Coronary artery (tissue), 2 donors: Measurements from ENCODE around the gene CPD.
"Not testable (repeated sequence)": the region's sequence is repeated elsewhere in the genome, so short reads cannot be mapped to it uniquely, and the experiment has no call there.

Source experiments
- DNase-seq: peaks from one replicate; pipeline ENCODE4 v3.0.0-alpha.2; 2017; ENCODE audit warnings: low spot score
- H3K27ac ChIP-seq, 2 donors: fragments of 200-600 bp; sonication (generic); one replicate each; pipeline ENCODE4 v1.5.1; 2016 to 2019
- H3K4me3 ChIP-seq: fragments of 200-600 bp; sonication (generic); 2 replicates; pipeline ENCODE4 v1.5.1; 2016; ENCODE audit warnings: mild to moderate bottlenecking, moderate library complexity
- TF ChIP-seq, protein P1 (sequence below): fragments of 200-600 bp; sonication (generic); IDR thresholded peaks from one replicate; pipeline ENCODE4 v1.5.1; 2019; ENCODE audit warnings: antibody characterized with exemption

CPD gene

DNA sequence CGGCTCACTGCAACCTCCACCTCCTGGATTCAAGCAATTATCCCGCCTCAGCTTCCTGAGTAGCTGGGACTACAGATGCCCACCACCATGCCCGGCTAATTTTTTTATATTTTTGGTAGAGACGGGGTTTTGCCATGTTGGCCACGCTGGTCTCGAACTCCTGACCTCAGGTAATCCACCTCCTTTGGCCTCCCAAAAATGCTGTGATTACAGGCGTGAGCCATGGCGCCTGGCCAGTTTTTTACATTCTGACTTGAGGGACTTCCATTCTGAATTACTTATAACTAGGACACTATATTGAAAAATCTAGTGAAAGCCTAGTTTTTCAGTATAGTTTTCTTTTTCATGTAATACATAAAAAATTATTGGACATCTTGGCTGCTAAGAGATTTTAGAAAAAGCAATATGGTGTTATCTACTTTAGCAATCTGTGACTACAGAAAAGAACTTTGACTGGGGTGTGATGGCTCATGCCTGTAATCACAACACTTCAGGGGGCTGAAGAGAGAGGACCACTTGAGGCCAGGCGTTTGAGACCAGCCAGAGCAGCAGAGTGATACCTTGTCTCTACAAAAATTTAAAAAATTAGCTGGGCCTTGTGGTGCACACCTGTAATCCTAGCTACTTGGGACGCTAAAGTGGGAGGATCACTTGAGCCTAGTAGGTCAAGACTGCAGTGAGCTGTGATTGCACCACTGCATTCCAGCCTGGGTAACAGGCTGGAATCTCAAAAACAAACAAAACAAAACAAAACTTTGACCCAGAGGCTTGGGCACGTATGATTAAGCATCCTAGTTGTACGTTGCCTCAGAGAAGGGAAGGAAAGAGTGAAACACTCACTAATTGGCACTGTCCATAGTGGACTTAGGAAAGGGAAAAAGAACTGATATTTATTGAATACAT lies 71.6 kb downstream of the CPD start:
- peak overlapping the region; percentile 13 to 19 for H3K27ac ChIP-seq

DNA sequence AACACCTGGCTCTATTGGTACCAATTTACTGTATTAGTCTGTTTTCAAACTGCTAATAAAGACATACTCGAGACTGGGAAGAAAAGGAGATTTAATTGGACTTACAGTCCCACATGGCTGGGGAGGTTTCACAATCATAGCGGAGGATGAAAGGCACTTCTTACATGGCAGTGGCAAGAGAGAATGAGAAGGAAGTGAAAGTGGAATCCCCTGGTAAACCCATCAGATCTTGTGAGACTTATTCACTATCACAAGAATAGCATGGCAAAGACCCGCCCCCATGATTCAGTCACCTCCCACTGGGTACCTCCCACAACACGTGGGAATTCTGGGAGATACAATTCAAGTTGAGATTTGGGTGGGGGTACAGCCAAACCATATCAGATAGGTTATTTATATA lies 75.9 kb downstream of the CPD start:
- TF ChIP-seq, protein P1, sequence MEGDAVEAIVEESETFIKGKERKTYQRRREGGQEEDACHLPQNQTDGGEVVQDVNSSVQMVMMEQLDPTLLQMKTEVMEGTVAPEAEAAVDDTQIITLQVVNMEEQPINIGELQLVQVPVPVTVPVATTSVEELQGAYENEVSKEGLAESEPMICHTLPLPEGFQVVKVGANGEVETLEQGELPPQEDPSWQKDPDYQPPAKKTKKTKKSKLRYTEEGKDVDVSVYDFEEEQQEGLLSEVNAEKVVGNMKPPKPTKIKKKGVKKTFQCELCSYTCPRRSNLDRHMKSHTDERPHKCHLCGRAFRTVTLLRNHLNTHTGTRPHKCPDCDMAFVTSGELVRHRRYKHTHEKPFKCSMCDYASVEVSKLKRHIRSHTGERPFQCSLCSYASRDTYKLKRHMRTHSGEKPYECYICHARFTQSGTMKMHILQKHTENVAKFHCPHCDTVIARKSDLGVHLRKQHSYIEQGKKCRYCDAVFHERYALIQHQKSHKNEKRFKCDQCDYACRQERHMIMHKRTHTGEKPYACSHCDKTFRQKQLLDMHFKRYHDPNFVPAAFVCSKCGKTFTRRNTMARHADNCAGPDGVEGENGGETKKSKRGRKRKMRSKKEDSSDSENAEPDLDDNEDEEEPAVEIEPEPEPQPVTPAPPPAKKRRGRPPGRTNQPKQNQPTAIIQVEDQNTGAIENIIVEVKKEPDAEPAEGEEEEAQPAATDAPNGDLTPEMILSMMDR: no peak
- no peak overlapping the region for H3K27ac ChIP-seq
- DNase-seq: no peak
- H3K4me3 ChIP-seq: no peak overlapping the region

More for the DNA sequence above, 71.6 kb downstream of the CPD start:
- DNase-seq: no peak
- TF ChIP-seq, protein P1: no peak
- no peak overlapping the region for H3K4me3 ChIP-seq

DNA sequence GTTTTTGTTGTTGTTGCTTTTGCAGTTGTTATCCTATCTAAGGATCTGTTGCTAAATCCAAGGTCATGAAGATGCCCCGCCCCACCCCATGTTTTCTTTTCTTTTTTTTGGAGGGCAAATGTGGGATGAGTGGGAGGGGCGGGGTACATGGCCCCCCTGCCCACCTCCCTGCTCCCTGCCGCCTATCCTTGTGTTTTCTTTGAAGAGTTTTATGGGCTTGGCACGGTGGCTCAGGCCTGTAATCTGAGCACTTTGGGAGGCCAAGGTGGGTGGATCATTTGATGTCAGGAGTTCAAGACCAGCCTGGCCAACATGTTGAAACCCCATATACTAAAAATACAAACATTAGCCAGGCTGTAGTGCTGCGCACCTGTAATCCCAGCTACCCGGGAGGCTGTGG lies 79.6 kb downstream of the CPD start:
- no peak overlapping the region for H3K27ac ChIP-seq
- H3K4me3 ChIP-seq: no peak overlapping the region
- TF ChIP-seq, protein P1: no peak
- DNase-seq: no peak

DNA sequence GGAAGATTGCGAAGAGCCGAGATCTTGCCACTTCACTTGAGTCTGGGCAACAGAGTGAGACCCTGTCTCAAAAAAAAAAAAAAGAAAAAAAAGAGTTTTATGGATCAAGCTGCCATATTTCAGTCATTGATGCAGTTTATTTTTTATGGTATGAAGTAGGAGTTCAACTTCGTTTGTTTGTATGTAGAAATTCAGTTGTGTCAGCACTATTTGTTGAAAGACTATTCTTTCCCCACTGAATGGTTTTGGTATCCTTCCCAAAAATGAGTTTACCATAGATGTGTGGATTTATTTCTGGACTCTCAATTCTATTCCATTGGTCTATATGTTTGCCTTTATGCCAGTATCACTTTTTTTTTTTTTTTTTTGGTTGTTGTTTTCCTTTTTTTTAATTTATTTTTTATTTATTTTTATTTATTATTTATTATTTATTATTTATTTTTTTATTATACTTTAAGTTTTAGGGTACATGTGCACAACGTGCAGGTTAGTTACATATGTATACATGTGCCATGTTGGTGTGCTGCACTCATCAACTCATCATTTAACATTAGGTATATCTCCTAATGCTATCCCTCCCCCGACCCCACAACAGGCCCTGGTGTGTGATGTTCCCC lies 80.2 kb downstream of the CPD start:
- not testable (repeated sequence) for H3K4me3 ChIP-seq, DNase-seq, H3K27ac ChIP-seq

DNA sequence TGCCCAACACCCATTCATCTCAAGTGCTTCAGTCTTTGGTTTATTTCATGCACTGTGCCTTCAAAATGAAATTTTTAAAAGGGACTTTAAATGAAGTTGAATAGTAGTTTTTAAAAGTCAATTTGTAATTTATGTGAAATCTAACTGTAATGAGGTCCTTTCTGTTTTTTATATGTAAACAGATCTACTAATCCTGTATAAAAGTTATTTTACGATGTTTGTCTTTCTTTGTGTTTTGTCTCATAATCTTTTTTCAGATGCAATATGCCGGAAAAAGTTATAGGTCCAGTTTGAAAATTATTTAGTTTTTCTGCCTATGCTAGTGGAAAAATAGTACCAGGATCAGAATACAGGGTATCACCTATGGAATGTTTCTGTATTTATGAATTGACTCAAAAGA lies 89.7 kb downstream of the CPD start:
- H3K4me3 ChIP-seq: no peak overlapping the region
- TF ChIP-seq, protein P1: no peak
- H3K27ac ChIP-seq: no peak overlapping the region
- no peak for DNase-seq

DNA sequence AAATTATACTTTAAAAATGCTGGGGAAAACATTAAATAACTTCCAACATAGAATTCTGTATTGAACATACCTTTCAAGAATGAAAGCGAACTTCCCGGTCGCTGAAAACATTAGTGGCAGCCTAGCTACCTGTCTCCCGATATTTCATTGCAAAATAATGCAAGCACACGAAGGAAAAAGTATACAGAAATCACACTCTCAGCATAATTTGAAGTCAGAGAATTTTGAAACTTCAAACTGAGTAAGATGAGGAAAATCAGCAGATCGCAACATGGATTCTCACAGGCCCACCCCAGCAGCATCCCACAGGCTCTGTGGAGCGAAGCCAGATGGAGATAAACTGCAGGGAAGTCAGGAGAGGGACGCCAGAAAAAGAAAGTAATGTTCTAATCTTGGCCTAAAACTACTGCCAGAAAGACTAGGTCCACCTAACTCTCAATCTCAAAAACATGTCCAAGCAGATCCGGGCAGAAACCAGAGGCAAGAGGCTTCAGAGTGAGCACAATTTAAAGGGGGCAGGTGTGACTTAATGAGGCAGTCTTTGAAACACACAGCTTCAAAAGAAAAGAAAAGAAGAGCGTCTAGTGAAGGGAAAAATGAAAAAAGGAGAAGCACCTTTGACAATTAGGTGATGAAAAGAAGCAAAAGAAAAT lies 93.6 kb downstream of the CPD start:
- H3K4me3 ChIP-seq: no peak overlapping the region
- DNase-seq: no peak

DNA sequence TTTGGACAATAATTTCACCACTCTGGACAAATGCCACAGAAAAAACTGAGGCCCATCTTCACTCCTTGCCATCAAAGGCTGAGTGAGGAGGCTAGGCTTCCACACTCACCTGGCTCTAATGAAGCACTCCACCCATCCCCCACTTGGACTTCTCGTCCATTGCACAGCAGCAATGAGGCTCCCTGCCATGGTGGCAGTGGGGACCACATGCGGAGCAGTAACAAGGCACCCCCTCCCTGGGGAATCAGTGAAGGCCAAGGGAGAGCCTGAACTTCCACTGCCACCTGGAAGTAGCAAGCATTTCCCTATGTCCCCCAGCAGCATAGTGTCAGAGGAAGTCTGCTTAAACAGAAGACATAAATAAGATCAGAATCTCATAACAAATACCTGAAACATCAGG lies 96.5 kb downstream of the CPD start:
- Histone ChIP-seq H3K4me3 (no peak overlapping the region), H3K27ac (no peak overlapping the region)
- TF ChIP-seq, protein P1: no peak
- no peak for DNase-seq

More for the DNA sequence above, 93.6 kb downstream of the CPD start:
- no peak overlapping the region for H3K27ac ChIP-seq
- TF ChIP-seq, protein P1: no peak
